Activated CD8-positive, alpha-beta T cell treated with anti-CD3 and anti-CD28 coated beads for 36 hours (primary cell): ENCODE measurements around the gene YEATS2. TPM values are rescaled to one million over a fixed set of nuclear protein-coding genes. Genes with fewer than 3 reads are reported as not detected.

ENCODE experiments used
- ATAC-seq: fragments of 200-7000 bp; cut with Tn5 transposase; one replicate; pipeline ENCODE4 v1.10.0; 2021; ENCODE audit warnings: mild to moderate bottlenecking, moderate library complexity
- CTCF ChIA-PET: fragments of 350-600 bp; sonication (Branson Sonifier 250); formaldehyde crosslinking; loops from one replicate; lab custom pipeline; 2021; ENCODE audit warnings: antibody characterized with exemption; lab: Charles Lee
- POLR2A ChIA-PET: fragments of 350-600 bp; sonication (Branson Sonifier 250); formaldehyde crosslinking; loops from one replicate; lab custom pipeline; 2021; ENCODE audit warnings: antibody characterized with exemption; lab: Charles Lee
- DNase-seq: peaks from one replicate; pipeline ENCODE4 v3.0.0-alpha.2; 2020
- H3K27ac Mint-ChIP-seq: one replicate; pipeline ENCODE4 v1.8.0; 2021; ENCODE audit warnings: mild to moderate bottlenecking, mixed read lengths
- H3K27me3 Mint-ChIP-seq: one replicate; pipeline ENCODE4 v1.8.0; 2021; ENCODE audit warnings: mixed read lengths
- H3K36me3 Mint-ChIP-seq: one replicate; pipeline ENCODE4 v1.8.0; 2021; ENCODE audit warnings: low read depth, mixed read lengths
- H3K4me1 Mint-ChIP-seq: one replicate; pipeline ENCODE4 v1.8.0; 2021; ENCODE audit warnings: low read depth, mixed read lengths
- H3K4me3 Mint-ChIP-seq: one replicate; pipeline ENCODE4 v1.8.0; 2021; ENCODE audit warnings: mild to moderate bottlenecking, moderate library complexity, mixed read lengths
- H3K9me3 Mint-ChIP-seq: one replicate; pipeline ENCODE4 v1.8.0; 2021; ENCODE audit warnings: mixed read lengths
- intact Hi-C: fragments of 100-400 bp; cut with micrococcal nuclease; formaldehyde crosslinking; loops from one replicate; pipeline ENCODE4 v1.10.0; 2022
- total RNA-seq, 2 experiments: library from RNA; stranded (reverse); gene quantifications; one replicate each; pipeline ENCODE4 v1.2.3, GENCODE V29; 2021
- TF ChIP-seq, protein P1 (sequence below): fragments of 200-600 bp; IDR thresholded peaks from one replicate; pipeline ENCODE4 v1.8.0; 2022; ENCODE audit warnings: antibody characterized with exemption, mild to moderate bottlenecking

YEATS2 gene
- total RNA-seq, 2 experiments from 2014 or later, result 65.0 to 67.7 TPM

DNA sequence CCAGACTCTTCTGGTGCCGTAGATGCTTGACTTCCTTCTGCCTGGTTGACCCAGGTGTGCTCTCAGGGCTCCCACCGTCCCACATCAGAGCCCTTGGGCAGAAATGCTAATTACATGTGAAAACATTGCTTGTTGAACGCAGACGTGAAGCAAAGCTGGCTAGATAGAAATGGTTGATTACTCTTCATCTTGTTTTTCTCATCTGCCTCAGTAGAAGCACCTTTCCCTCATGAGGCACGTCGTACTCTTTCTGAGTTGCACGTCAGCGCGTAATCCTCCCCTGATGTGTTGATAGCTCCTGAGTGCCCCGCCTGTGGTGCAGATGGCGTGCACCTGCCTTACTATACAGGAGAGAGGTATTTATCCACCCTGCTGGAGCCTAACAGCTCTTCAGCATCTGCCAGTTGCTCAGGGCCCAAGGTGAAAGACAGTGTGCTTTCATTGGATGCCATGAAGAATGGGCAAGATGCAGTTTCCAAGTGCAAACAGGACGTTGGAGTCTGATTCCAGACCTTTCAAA, 109.7 kb downstream of the YEATS2 start:
- Mint-ChIP-seq H3K4me3 (no peak overlapping the region), H3K36me3 (peaks cover 50% of the 10 kb centered on the region), H3K27ac (no peak overlapping the region), H3K27me3 (no peaks in the 10 kb centered on the region), H3K9me3 (no peaks in the 10 kb centered on the region), H3K4me1 (no peaks in the 10 kb centered on the region)
- ATAC-seq, result no peak
- ChIA-PET POLR2A (no interaction called here), CTCF (no interaction called here)
- TF ChIP-seq, protein P1, sequence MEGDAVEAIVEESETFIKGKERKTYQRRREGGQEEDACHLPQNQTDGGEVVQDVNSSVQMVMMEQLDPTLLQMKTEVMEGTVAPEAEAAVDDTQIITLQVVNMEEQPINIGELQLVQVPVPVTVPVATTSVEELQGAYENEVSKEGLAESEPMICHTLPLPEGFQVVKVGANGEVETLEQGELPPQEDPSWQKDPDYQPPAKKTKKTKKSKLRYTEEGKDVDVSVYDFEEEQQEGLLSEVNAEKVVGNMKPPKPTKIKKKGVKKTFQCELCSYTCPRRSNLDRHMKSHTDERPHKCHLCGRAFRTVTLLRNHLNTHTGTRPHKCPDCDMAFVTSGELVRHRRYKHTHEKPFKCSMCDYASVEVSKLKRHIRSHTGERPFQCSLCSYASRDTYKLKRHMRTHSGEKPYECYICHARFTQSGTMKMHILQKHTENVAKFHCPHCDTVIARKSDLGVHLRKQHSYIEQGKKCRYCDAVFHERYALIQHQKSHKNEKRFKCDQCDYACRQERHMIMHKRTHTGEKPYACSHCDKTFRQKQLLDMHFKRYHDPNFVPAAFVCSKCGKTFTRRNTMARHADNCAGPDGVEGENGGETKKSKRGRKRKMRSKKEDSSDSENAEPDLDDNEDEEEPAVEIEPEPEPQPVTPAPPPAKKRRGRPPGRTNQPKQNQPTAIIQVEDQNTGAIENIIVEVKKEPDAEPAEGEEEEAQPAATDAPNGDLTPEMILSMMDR, result no peak
- DNase-seq, result no peak
- intact Hi-C loops, result no loop called here

DNA sequence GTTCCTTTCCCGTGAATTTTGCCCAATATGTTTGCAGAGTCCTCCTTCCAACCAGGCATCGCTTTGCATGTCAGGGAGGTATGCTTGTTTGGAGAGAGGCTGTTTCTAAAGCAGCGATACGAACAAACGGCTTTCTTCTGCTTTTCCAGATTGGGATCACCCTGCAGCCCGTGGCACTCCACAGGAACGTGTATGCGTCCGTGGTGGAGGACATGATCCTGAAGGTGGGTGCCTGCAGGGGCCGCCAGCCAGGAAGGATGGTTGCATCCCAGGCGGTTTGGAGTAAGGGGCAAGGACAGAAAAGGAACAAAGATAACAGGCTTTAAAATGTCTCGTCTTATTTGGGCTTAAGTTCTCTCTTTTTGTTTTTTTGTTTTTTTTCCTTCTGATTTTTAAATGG, 110.3 kb downstream of the YEATS2 start:
- TF ChIP-seq, protein P1, result no peak
- intact Hi-C loops, result no loop called here
- peaks cover 52% of the 10 kb centered on the region for H3K36me3 Mint-ChIP-seq
- no peaks in the 10 kb centered on the region for H3K9me3 Mint-ChIP-seq
- no peaks in the 10 kb centered on the region for H3K4me1 Mint-ChIP-seq
- H3K4me3 Mint-ChIP-seq, result no peak overlapping the region
- POLR2A ChIA-PET, result no interaction called here
- ATAC-seq (no peak), DNase-seq (no peak)
- H3K27me3 Mint-ChIP-seq, result no peaks in the 10 kb centered on the region
- H3K27ac Mint-ChIP-seq, result no peak overlapping the region
- CTCF ChIA-PET, result no interaction called here

DNA sequence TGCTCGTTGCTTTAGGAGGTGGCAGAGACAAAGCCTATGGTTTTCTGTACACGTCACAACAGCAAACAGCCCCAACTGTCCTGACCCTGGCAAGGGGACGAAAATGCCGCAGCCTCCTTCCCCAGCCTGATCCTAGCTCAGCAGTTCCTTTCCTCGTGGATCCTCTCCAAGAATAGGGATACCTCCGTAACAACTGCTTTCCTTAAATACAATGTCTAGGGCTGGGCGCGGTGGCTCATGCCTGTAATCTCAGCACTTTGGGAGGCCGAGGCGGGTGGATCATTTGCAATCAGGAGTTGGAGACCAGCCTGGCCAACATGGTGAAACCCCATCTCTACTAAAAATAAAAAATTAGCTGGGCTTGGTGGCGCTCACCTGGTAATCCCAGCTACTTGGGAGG, 110.8 kb downstream of the YEATS2 start:
- no peak for ATAC-seq
- POLR2A ChIA-PET, result no interaction called here

DNA sequence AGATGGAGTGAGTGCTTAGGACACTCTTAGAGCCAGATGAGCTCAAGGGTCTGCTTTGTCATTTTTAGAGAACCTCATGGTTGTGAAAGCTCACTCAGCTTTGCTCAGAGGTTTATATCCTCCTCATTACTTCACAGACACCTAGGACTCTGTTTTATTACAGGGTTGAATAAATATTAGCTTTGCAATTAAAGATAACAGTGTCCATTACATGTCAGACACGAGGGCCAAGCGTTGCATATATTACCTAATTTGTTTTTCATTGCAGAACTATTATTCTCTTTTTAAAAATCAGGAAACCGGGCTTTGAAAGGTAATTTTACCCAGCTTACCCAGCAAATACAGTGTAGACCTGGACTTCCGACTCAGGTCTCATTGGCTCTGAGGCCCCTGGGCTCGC, 111.7 kb downstream of the YEATS2 start:
- TF ChIP-seq, protein P1, result no peak
- intact Hi-C loops, result no loop called here
- ChIA-PET POLR2A (no interaction called here), CTCF (no interaction called here)
- H3K4me1 Mint-ChIP-seq, result no peaks in the 10 kb centered on the region
- H3K27ac Mint-ChIP-seq, result no peak overlapping the region
- no peak for DNase-seq
- no peaks in the 10 kb centered on the region for H3K27me3 Mint-ChIP-seq
- H3K9me3 Mint-ChIP-seq, result no peaks in the 10 kb centered on the region
- H3K36me3 Mint-ChIP-seq, result peaks cover 44% of the 10 kb centered on the region
- no peak overlapping the region for H3K4me3 Mint-ChIP-seq
- ATAC-seq, result no peak

More for the DNA sequence above, 110.8 kb downstream of the YEATS2 start:
- DNase-seq, result no peak
- Mint-ChIP-seq H3K27ac (no peak overlapping the region), H3K27me3 (no peaks in the 10 kb centered on the region), H3K4me1 (no peaks in the 10 kb centered on the region), H3K9me3 (no peaks in the 10 kb centered on the region), H3K4me3 (no peak overlapping the region), H3K36me3 (peaks cover 51% of the 10 kb centered on the region)
- CTCF ChIA-PET, result no interaction called here
- intact Hi-C loops, result no loop called here
- TF ChIP-seq, protein P1, result no peak

DNA sequence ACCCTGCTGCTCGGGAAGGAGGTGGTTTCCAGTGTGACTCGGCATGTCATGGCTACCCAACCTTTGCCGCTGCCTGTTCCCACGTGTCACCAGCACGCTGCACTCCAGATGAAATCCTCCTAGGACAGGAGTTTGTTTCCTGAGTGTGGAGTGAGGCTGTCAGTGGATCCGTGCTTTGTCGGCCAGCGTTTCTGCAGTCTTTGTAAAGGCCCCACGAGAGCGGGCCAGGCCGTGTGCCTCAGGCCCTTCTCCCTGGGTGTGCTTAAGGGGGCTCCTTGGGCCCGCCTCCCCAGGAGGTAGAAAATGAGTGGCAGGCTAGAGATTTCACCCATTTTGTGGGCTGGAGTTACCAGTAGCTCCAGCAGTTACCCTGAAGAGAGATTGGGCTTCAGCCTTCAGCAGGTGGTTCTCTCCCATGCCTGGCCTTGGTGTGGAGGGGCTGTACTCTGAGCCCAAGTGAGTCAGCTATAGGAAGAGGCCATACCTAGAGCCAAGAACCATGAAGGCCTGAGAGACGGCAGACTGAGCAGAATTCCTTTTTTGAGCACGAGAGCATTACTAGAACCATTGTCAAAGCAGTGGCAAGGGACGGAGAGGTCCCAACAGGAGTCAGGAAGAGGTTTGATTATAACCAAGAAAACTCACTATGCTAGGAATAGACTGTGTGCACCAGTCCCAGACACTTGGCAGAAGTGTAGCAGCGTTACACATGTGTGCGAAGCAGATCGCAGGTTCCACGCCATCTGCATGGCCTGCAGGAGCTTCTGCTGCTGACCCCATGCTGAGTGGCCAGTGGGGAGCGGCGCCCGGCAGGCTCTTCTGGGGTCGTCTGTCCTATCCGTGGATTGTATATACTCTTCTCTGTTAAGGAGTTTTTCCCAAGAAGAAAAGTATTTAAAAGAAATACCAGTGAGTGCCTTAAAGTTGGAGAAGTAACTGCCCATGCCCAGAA, 113.3 kb downstream of the YEATS2 start:
- TF ChIP-seq, protein P1, result no peak
- CTCF ChIA-PET, result no interaction called here
- peaks cover 40% of the 10 kb centered on the region for H3K36me3 Mint-ChIP-seq

More for the DNA sequence above, 113.3 kb downstream of the YEATS2 start:
- Mint-ChIP-seq H3K4me3 (no peak overlapping the region), H3K4me1 (no peaks in the 10 kb centered on the region), H3K9me3 (no peaks in the 10 kb centered on the region), H3K27ac (no peak overlapping the region), H3K27me3 (no peaks in the 10 kb centered on the region)
- DNase-seq, result no peak
- POLR2A ChIA-PET, result no interaction called here
- intact Hi-C loops, result no loop called here
- no peak for ATAC-seq
